Activated CD4-positive, alpha-beta T cell treated with anti-CD3 and anti-CD28 coated beads for 48 hours (primary cell): ENCODE results near the gene ARHGEF16.

Experiments used
- DNase-seq: peaks from one replicate; pipeline ENCODE4 v3.0.0-alpha.2; 2020

Gene ARHGEF16

GRCh38 chr1:3522564-3523265, 68.2 kb downstream of the ARHGEF16 start:
- DNase-seq = no peak

GRCh38 chr1:3523980-3524379, 69.5 kb downstream of the ARHGEF16 start:
- DNase-seq = no peak

- no peak for DNase-seq
Observed at GRCh38 chr1:3524556-3525203, 70.2 kb downstream of the ARHGEF16 start.

GRCh38 chr1:3525551-3526482, 71.4 kb downstream of the ARHGEF16 start:
- DNase-seq = no peak

- no peak for DNase-seq
Observed at GRCh38 chr1:3527774-3528173, 73.3 kb downstream of the ARHGEF16 start.

- no peak for DNase-seq
Observed at GRCh38 chr1:3529099-3529729, 74.7 kb downstream of the ARHGEF16 start.

- peak; percentile 13 for DNase-seq
Observed at GRCh38 chr1:3530086-3530925, 75.8 kb downstream of the ARHGEF16 start.
